GM19467 (cell line): ENCODE data around the gene PLB1.

ENCODE experiments used
- ATAC-seq: cut with Tn5 transposase; IDR thresholded peaks from one replicate; pipeline ENCODE4 v1.9.1; 2021; ENCODE audit warnings: mild to moderate bottlenecking, moderate library complexity; ENCODE audit not compliant: unreplicated experiment

PLB1 gene, protein sequence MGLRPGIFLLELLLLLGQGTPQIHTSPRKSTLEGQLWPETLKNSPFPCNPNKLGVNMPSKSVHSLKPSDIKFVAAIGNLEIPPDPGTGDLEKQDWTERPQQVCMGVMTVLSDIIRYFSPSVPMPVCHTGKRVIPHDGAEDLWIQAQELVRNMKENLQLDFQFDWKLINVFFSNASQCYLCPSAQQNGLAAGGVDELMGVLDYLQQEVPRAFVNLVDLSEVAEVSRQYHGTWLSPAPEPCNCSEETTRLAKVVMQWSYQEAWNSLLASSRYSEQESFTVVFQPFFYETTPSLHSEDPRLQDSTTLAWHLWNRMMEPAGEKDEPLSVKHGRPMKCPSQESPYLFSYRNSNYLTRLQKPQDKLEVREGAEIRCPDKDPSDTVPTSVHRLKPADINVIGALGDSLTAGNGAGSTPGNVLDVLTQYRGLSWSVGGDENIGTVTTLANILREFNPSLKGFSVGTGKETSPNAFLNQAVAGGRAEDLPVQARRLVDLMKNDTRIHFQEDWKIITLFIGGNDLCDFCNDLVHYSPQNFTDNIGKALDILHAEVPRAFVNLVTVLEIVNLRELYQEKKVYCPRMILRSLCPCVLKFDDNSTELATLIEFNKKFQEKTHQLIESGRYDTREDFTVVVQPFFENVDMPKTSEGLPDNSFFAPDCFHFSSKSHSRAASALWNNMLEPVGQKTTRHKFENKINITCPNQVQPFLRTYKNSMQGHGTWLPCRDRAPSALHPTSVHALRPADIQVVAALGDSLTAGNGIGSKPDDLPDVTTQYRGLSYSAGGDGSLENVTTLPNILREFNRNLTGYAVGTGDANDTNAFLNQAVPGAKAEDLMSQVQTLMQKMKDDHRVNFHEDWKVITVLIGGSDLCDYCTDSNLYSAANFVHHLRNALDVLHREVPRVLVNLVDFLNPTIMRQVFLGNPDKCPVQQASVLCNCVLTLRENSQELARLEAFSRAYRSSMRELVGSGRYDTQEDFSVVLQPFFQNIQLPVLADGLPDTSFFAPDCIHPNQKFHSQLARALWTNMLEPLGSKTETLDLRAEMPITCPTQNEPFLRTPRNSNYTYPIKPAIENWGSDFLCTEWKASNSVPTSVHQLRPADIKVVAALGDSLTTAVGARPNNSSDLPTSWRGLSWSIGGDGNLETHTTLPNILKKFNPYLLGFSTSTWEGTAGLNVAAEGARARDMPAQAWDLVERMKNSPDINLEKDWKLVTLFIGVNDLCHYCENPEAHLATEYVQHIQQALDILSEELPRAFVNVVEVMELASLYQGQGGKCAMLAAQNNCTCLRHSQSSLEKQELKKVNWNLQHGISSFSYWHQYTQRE (N-terminal part only)

DNA sequence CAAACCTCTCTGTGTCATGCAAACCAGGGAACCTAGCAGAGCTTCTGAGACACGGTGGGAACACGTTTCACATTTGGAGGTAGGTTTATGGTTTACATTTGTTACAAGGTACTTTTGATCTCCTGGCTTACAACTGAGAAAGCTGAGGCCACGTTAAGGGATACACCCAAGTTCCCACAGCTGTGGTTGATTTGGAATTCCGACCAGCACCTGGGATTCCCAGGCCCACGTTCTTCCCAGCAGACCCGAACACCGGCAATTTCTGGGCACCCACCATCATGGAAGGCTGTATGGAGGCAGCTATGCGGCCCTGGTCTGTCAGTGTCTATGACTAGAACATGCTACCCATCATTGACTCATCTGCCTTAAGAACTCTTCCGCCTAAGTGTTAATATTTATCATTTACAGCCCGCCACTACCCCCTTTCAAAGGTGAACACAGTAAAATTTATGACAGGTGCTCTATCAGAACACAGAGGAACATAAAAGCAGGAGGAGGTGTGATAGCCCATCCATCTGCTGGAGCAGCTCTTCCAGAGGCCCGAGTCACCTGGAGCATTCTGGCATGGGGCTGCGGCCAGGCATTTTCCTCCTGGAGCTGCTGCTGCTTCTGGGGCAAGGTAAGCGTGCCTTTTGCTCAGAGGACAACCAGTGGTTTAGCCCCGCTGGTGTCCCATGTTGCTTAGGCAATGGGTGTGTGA, at the start of gene PLB1:
TSS of gene PLB1 (plus strand) at position 510 of the 700 bp plus-strand sequence. CDS start at position 565, 55 bp downstream.
- ATAC-seq, result no peak

DNA sequence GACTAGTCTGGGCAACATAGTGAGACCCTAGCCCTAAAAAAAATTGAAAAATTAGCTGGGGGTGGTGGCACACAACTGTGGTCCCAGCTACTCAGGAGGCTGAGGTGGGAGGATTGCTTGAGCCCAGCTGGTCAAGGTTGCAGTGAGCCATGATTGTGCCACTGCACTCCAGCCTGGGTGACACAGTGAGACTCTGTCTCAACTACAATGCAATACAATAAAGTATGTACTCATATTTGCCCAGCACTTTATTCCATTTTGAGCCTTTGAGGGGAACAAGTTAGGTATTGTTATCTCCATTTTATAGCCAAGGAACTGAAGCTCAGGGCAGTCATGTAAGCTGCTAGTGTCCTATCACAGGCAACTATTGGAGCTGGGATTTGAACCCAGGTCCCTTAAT, 49.3 kb upstream of the PLB1 start:
- ATAC-seq, result no peak

DNA sequence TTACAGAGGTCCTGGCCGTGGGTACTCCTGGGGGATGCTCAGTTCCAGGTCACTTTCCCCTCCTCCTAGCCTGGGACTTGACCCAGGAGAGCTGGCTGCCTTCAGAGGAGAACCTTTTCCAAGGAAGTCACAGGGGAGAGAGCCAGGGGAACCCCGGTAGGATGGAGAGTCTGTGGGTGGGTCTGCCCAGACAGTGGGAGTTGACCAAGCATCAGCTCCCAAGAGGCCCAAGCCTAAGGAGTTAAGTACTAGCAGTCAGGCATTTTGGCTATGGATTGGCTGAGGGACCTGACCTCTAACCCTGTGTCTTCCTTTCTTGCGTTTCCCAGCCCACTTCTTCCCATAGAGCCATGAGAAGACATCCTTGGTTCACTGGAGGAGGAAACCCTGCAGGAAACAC, 48.8 kb upstream of the PLB1 start:
- ATAC-seq, result no peak

DNA sequence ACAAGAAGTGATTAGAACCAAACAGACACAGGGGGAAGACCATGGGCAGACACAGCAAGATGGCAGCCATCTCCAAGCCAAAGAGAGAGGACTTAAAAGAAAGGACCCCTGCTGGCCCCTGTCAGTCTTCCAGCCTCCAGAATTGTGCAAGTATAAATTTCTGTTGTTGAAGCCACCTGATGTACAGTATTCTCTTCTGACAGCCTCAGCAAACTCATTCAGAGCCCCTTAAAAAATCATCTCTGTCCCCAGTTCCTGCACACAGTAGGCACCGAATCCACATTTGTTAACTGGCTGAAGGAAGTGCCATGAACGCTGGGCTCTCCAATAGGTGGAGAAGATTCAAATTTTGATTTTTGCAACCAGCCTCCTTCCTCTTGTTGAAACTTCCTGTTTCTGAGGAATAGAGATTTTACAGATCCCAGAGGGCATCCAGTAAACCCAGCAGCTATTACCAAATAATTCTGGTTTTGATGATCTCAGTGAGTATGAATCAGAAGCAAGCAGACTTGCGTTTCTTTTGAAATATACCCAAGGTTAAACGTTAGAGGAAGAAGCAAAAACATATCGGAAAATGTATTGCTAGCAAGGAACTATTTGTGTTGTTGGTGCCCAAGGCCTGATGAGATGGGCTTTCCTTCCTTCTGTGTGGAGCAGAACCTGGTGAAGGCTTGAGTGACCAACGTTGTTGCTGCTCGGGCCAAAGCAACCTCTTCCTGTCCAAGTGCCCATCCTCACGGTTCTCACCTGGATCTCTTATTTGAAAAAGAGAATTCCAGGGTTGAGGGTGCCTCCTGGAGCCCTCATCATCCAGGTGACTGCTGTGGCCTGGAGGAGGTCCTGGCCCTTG, 47.7 kb upstream of the PLB1 start:
- ATAC-seq, result no peak

DNA sequence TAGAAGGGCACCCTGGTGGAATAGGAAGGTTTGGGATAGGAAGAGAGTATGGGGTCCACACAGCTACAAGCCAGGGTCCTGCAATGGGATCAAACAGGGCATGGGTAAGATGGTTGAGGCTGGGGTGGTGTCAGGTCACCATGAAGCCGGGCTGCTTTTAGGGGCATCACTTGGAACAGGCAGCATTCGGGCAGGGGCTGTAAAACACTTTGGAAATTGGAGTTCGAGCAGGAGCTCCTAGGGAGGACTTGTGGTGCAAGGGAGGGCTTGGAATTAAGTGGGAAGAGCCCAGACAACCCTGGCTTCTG, 47.1 kb upstream of the PLB1 start:
- no peak for ATAC-seq

DNA sequence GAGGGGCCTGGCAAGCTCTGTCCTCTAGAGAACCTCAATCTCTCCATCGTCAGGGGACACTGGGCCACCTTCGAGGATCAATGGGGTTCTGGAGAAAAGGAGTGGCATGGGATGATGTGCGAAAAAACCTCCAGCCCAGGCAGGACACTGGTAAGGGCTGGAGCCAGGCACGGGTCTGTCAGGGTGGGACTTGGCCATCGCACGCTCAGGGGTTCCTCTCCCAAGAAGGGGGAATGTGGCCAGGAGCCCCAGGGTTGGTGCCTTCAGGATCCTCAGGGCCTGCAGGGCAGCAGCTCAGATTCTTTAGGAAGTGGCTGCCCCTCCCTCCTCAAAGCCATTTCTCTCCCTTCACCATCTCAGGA, 46.8 kb upstream of the PLB1 start:
- no peak for ATAC-seq

DNA sequence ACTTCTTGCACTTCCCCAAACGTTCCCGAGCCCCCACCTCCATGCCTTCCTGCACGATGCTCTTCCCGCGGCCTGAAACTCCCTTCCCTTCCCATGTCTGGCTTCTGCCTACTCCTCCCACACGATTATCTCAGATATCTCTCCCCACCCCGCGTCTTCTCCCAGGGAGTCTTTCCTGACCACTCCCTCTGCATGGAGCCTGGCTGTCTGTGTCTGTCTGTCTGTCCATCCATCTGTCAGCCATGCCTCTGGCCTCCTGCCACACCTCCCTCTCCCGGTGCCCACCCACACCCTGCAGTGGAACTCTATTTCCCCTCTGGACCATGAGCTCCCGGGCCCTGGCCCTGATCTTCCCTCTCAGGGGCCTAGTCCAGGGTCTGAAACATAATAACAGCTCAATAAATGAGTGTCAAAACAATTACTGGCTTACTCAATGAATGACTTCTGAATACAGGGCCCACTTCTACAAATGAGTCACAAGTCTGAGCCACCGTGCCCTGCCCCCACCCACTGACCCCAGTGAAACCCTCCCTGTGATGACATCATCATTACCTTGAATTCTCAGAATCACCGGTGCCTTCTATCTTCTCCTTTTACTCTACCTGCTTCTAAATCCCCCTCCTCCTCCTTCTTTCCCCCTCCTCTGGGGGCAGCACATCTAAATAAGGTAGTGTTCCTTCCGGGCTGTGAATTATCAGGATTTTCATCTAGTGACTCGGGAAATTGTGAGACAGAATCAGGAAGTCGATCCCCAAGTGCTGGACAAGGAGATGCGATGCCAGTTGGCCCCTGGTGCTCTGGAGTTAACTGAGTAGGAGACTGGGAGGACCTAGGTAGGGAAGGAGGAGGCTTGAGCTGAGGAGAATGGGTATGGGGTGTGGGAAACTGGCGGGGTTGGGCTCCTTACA, 46.1 kb upstream of the PLB1 start:
- no peak for ATAC-seq

DNA sequence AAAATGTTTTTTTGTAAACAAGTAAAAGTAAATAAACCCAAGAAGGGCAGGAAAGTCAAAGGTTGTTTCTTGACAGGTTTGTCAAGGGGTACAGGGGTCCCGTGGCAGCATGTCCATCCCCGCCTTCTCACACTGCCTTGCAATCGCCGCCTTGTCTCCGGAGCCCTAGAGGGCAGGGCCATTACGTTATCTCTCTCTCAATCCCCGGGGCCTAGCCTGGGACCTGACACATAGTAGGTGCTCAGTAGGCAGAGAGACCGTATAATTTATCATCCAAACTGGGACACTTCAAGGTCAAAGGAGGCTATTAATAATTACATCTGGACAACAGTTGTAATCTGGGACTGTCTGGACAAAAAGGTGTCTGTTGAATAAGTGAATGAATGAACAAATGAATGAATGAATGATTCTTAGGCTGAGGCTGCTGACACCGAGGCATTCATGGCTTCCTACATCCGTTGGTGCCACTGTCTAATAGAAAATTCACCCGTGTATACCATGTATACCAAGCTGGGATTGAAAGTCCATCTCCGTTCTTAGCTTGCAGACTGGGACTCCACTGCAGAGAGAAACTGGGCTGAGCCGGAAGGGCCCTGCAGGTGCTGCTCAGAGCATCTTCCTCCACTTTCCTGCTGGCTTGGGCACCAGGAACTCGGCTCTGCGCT, 44.8 kb upstream of the PLB1 start:
- no peak for ATAC-seq

DNA sequence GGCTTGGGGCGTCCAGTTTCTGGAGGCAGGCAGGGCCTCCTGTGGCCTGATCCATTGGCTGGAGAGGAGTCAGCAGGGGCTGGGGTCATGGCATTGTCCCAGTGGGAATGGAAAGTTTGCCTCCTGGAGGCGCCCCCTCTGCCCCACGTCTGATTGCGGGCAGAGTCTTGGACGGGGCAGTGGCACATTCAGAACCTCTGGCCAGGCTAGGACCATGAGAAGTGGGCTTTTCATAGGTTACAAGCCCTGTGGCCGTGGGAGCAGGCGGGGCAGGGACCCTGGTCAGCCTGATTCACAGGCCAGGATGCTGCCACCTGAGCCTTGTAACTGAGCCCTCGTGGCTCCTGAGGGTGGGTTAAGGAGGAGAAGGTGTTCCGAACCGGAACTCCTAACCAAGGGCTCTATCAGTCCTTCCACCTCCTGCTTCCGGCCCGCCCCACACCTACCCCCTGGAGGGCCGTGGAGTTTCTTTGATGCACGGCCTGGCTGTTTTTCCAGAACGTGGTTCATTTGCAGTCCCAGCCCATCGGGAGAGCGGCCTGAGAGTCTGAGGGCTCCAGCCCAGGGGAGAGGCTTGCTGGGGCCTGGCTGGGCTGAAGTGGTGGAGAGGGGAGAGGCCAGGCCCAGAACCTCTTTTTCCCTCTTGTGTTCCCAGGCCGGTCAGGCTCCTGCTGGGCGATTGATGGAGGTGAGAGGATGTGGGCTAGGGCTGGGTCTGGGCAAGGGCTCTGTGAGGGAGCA, 43.9 kb upstream of the PLB1 start:
- ATAC-seq, result no peak

DNA sequence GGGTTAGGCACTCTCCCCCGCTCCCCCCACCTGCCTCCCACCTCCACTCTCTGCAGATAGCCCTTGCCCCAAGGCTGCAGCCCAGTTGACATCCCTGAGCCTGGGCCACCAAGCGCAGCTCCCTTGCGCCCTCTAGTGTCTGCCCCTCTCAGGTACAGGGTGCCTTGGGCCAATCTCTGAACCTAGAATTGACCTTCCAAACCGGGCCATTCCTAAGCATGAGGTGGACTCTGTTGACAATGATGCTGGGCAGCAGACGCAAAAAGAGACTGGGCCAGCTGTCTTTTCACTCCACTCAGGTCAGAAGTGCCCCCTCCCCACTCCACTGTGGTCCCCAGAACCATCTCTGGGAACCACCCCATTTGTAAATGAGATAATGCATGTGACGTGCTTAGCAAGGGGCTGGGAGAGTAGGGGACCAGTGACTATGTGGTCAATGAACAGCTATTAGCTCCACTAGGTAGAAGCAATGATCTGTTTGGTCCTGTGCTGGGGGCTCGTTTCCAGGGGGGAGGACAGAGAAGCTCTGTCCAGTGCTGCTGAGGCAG, 43.3 kb upstream of the PLB1 start:
- ATAC-seq, result no peak

DNA sequence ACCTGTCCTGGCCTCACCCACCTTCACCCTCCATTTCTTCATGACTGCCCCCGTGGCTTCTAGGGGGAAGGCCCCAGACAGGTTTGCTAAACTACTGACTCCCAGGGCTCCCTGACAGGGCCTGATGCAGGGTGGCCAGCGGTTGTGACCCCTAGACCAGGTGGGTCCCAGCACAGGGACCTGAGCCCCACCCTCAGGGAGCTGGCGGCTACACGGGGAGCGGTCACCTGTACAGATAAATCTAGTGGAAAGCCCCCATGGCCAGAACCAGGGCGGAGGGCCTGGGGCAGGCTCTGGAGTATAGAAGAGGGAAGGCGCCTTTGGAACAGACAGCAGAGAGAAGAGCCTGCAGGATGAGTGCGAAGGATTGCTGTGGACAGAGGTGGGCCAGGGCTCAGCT, 42.5 kb upstream of the PLB1 start:
- no peak for ATAC-seq

DNA sequence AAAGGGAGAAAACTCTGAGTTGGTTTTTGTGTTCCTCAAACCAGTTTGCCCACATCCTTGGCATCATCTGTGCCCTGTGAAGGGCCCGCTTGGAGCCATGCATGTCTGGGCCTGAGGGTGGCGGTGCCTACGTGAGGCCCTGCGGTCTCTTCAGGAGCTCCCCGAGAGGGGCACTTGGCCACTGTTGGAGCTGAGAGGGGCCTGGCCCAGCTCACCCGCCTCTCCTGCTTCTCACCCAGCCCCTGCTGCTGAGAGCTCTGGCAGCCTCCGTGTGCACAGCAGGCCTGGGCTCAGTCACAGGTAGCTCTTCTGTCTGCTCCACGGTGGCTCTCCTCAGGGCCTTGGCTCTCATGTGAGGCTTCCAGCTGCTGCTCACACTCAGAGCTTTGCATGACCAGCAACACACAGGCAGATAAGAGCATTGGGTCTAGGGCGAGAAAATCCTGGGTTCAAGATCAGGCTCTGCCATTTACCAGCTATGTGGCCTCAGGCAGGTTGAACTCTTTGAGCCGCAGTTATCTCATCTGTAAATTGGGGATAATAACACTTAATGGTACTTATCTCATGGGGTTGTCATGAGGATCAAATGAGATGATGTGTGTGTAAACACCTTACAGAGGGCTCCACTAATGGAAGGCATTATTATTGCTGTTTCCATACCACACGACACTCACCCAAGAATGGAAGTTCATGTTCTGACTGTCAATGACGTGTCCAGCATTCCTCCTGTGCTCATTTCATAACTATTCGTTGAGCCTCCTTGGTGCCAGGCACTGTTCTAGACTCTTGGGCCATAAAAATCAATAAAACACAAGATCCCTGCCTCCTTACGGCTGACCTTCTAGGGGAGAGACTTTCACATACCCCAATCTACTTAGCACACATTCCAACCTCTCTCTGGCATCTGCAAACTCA, 41.6 kb upstream of the PLB1 start:
- no peak for ATAC-seq

DNA sequence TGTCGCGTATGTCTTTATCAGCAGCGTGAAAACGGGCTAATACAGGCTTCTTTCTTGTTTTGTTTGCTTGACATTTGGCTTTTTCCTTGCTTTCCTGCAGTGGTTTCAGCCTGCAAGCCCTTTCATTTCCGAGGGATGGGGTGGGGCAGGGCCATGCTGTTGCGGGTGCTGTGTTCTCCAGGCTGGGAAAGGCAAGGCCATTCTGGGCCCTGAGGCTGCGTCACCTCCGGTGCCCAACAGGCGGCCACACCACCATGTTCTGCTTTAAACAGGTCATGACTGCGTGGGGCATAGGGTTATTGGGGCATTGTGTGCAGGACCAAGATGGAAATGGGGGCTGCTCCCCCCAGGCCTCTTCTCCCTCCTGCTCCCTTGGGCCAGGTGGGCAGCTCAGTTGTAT, 38.6 kb upstream of the PLB1 start:
- no peak for ATAC-seq

DNA sequence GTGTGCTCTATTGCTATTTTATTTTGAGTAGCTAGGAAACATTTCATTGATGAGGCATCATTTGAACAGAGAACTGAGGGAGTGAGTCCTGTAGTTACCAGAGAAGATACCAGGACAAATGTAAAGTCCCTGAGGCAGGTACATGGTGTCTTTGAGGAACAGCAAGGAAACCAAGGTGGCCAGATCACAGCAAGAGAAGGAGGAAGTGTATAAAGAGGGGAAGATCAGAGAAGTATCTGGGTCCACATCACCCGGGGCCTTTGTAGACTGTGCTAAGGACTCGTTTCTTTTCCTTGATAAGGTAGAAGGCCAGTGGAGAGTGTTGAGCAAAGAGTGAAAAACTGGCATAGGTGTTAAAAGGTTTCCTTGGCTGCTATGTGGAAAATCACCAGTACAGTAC, 34.8 kb upstream of the PLB1 start:
- no peak for ATAC-seq

DNA sequence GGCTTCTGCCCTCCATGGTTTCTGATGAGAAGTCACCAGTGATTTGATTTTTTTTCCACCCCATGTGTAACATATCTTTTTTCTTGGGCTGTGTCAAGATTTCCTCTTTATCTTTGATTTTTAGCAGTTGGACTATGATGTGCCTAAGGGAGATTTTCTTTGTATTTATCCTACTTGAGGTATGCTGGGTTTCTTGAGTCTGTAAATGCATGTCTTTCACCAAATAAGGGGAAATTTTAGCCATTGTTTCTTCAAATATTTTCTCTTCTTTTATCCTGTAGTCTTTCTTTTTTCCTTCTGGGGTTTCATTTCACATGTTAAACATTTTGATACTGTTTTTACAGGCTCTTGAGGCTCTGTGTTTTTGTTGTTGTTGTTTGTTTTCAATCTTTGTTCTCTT, 33.7 kb upstream of the PLB1 start:
- no peak for ATAC-seq

DNA sequence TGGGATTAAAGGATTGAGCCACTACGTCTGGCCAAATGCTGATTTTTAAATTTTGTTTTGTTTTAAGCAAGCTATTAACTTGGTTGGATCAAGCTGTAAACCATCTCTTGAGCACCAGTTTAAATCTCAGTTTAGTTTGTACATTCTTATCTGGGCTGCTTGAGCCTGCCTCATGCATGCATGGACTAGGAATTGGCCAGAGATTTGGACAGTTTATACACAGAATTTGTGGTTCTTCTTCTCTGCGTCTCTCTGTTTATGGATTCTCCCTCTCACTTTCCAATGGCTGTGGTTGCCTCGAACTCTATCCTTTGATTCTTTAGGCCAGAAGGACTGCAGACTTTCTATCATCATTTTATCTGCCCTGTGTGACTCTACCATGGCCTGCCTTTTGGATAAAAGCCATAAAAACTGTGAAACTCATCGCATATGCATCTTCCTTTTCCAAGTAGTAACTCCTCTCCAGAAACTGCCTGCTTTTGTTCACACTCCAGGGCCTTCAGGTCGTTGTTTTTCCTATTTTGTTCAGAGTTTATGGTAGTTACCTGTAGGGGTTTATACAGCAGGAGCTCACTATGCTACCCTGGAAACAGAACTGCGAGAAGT, 32.5 kb upstream of the PLB1 start:
- no peak for ATAC-seq
